Activated CD4-positive, alpha-beta T cell treated with anti-CD3 and anti-CD28 coated beads for 24 hours (primary cell): Measurements from ENCODE around the gene PRKACA.

Source experiments
- DNase-seq, 2 donors: peaks; one replicate each; pipeline ENCODE4 v3.0.0-alpha.2; 2020; ENCODE audit warnings: low read depth in 2 of 2

PRKACA gene

DNA sequence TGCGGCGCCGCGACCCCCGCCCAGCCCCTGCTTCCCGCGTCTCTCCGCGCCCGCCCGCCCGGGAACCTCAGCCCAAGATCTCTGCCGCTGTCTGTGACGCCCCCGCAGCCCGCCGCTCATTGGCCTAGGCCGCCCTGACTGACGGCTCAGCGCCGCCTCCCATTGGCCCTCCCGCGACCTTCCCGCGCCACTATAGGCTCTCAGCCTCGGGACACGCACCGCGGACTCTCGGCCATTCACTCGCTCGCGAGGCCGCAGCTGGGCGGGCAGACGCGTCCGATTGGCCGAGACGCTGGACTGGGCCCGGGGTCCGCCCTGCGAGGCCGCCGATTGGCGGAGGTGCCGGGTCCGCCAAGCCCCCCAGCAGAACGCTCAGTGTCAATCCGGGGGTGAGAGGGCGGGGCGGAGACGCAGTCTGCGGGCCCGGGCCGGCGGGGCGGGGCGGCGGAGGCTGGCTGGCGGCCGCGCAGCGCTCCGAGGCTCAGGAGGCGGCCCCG is at the start of gene PRKACA:
Gene PRKACA (minus strand): TSS at position 95 of the 497 bp plus-strand sequence. CDS start 215 bp downstream, outside the sequence.
- peak; percentile 96 to 97 for DNase-seq

DNA sequence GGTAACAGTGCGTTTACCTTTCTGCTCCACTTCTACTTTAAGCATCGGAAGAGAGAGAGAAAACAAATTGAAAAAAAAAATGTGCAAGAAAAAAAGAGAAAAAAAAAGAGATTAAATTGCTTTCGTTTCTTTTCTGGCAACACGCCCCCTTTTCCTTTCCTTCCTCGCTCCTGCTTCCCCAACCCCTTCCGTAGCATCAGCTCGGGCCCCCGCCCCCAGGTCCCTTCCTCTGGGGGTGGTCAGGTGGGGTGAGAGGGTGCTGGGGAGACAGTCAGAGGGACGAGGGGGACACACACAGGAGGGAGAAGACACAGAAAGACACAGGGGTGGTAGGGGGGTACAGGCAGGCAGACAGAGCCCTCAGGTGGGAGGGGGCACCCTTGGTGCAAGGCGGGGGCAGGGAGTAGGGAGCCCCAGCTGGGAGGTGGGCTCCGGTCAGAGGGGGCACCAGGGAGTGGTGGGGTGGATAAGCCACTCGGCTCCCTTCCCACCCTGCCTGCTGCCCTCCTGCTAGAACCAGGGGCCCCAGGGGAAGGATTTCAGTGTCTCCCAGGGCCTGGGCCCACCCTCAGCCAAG is 49.5 kb upstream of the PRKACA start:
- DNase-seq, result no peak

DNA sequence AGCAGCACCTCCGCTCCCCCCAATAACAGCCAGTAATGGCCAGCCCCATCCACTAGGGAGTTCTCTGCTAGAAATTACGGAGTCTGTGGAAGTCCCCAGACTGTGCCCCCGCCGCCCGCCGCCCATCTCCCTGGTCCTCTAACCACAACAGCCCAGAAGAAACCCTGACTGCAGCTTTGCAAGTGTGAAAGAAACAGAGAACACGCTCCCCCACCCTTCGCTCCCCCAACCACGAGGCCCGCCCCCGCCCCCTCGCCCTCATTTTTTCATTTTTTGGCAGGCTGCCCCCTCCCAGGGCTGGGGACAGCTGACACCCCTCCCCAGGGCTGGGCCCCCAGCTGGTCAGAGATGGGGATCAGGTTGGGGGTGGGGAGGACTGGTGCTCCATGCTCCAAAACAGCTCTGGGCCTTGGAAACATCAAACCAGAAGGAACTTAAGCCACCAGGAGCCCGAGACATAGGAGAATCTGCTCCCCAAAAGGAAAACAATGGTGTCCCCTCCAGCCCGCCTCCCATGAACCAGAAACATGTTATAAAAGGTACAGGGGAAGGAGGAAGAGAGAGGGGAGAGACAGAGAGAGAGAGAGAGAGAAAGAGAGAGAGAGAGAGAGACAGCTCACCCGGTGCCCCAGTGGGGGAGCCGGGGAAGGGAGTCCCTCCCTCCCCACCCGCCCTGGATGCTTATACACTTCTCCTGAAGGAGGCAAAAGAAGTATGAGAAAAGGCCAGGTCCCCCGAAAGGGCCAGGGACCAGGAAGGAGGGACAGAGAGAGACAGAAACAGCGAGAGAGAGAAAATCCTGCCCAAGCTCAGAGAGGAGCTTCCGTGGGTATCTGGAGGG is 48.6 kb upstream of the PRKACA start:
- DNase-seq, result no peak

DNA sequence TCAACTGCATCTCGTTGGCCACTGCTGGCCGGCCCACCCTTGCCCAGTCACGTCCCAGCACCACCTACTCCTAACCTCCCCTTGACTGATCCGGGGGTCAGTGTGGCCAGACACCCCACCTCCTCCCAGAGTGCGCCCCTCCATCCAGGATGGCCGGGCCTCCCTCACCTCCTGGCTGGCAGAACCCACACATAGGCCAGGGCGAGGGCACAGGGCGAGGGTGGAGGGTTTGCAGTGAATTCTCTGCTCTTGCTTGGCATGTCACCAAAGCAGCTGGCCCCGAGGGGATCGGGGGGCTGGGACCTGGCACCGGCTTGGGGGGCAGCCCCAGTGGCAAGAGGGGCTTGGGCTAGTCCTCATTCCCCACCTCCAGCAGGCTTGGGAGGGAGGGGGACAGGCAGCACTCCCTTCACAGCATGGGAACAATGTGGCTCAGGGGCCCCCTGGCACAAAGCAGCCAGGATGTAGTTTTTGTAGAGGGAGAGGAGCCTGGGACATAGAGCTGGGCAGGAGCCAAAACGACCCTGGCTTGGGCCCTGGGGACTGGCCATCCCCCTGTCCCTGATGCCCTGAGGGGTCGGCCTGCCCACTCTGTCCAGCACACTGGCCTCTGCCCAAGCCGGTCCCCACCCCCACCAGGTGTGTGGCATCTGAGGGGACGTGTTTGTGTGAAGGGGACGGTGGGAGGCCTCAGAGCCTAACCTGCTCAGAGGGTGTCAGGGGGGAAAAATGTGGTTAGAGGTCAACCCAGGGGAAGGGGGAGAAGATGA is 47.3 kb upstream of the PRKACA start:
- DNase-seq, result no peak

DNA sequence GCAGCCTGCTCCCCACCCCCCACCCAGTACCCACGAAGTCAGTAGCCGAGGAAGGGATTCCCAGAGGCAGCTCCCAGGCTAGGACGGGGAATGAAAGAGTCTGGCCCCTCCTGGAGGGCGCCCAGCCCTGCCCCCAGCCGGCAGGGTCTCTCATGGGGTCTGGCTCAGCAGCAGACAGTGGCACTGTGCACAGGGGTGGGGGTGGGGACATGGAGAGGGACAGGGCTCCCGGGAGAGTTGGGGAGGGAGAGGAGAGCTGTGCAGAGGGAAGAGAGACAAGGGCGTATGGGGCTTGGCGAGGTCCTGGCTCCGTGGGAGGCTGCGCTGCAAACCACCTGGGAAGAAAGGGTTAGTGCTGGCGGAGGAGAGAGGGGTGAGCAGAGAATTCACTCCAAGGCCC is 46.5 kb upstream of the PRKACA start:
- no peak for DNase-seq

DNA sequence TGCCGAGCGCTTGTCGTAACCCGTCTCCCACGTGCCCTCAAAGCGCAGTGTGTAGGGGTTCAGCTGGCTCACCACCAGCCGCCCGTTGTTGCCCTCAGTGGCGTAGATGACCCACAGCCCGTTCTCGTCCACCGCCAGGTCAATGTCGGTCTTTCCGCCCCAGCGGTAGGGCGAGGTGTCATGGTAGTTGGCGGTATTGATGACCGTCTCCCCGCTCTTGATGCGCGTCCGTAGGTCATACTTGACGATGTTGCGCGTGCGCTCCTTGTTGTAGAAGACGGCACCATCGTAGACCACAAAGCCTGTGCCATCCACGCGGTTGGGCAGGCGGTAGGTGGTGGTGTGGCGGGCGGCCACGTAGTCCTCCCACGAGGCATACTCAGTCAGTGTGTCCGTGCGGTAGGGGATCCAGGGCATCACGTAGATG is 45.3 kb upstream of the PRKACA start:
- DNase-seq, result no peak

DNA sequence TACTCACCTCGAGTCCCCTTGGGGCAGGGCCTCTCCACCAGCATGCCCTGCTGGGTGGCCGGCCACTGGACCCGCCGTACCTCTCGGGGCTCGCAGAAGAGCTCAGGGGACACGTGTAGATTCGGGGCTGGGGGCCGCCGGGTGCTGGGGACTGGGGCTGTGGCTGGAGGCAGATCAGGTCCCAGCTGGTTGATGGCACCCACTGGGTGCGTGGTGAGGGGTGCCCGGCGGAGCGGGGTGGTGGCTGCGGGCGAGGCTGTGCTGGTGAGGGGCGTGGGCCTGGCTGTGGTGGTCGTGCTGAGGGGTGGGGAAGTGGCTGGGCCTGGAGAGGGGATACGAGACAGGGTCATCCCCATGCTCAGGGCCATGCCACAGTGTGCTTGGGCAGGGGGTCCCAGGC is 43.7 kb upstream of the PRKACA start:
- no peak for DNase-seq

DNA sequence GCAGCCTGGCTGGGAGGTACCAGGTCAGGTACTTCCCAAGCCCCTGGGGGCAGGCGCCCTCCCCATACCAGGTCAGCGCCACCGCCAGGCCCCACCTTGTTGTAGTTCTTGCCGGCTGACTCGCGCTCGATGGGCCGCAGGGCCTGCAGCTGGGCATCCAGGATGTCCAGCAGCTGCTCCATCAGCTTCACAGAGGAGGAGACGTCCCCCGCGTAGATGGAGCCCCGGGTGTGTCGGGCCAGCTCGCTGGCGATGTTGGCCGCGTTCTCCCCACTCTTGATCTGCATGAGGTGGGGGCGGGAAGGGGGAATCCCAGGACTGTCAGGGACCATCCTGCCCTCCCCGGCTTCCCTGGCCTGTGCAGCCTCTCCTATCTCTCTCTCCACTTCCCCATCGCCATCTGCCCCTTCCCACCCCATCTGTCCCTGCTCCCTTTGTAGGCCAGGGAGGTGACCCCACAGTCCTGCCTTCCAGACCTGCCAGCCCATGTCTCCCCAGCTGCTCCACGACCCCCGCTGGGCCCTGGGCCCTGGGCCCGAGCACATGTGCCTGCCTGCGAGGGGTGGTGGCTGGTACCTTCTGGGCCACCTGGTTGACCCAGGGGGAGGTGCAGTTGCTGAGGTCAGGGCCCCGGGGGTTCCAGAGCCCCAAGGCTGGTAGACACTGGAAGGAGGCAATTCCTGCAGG is 42.6 kb upstream of the PRKACA start:
- DNase-seq, result no peak

DNA sequence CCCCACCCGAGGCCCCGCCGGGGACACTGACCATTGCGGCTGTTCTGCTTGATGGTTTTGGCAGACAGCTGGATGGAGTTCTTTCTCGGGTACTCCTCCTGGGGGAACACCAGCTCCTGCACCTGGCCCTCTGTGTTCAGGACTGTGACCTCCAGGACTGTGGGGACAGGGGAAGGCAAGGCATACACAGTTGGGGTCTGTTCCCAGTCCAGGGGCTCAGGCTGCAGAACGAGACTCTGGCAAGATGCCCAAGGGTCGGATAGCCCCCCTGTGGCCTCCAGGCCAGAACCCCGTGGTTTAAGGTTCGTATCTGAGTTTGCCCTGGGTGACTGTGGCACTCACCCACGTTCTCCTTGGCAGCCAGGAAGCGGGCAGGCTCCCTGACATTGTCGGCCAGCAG is 41.5 kb upstream of the PRKACA start:
- no peak for DNase-seq

DNA sequence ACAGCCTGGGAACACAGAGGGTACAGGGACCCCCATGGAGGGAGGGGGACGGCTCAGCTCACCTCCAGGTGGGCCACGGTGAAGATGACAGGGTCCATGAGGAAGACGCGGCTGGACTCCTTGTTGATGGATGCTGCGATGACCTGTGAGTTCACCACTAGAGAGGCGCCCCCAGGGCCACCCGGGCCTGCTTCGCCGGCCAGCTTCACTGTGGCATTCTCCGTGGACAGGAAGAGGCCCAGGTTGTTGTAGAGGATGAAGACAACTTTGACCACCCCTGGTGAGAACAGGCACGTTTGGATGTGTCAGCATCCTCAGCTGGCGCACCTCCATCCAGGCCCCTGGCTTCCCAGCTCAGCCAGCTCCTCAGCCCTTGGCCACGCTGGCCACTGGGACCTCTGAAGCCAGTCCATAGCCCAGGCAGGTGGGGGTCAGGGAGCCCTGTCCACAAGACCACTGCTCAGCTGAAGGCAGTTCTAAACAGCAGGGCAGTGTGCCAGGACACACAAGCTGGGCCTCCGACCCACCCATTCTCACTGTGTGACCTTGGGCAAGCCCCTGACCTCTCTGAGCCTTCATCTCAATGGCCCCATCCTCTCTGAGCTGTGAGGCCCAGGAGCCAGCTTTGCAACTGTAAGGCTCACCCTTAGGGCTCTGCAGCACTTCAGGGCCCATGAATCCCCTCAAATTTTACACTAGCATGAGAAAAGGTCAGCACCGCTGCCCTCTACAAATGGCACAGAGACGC is 40.9 kb upstream of the PRKACA start:
- no peak for DNase-seq

DNA sequence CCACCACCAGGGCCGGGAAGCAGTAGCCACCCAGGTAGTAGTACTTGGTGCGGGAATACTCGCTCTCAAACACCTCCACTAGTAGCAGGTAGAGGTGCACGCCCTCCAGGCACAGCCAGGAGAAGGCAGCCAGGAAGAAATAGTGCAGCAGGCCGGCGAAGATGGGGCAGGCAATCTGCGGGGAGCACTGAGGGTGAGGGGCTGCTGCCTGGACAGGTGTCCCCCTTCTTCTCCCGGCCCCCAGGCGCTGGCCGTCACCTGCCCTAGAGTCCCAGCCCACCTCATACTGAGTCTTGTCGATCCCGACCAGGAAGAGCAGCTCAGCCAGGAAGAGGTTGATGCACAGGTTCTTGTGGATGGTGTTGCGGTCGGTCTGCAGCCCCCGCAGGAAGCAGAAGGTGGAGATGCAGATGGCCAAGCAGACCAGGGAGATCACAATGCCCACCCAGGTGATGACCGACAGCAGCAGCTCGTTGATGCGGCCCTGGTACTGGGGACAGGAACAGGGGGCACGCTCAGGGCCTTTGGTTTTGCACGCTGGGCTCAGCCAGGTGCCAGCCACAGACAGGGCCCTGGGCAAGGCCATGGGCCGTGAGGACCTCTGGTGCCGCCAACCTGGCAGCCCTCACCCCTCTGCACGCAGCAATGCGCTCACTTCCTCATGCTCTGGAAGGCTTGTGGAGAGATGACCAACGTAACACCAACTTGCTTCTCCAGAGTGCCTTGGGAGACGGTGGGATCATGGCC is 39.6 kb upstream of the PRKACA start:
- DNase-seq, result no peak

DNA sequence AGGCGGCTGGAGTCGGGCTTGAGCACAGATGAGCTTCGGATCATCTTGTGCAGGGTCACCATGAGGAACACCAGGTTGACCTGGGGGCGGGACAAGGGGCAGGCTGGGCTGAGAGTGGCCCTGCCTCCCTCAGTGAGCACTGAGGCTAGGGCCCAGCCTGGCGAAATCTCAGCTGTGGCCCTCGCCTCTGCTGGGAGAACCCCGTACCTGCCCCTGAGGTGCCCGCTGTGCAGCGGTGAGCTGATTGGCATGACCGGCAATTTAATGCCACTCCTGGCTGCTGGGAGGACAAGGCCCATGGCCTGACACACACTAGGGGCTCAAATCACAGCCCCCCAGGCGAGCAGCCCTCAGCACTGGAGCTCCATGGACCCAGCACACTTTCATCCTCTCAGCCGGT is 38.6 kb upstream of the PRKACA start:
- DNase-seq, result no peak

DNA sequence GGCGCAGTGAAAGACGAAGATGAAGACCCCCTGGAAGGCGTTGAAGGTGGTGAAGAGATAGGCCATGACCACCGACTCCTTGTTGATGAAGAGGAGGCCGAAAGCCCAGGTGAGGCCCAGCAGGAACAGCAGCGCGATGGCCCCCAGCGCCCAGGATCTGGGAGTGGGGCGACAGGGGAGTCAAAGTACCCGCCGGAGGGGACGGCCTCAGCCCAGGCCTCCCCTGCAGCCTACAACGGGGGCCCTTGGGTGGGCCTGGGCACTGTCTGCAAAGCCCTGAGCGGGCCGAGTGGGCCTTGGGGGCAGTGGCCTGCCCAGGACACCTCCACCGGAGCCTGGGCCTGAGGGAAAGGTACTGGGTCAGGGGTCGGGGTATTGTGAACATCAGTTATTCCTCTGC is 37.8 kb upstream of the PRKACA start:
- DNase-seq, result no peak

DNA sequence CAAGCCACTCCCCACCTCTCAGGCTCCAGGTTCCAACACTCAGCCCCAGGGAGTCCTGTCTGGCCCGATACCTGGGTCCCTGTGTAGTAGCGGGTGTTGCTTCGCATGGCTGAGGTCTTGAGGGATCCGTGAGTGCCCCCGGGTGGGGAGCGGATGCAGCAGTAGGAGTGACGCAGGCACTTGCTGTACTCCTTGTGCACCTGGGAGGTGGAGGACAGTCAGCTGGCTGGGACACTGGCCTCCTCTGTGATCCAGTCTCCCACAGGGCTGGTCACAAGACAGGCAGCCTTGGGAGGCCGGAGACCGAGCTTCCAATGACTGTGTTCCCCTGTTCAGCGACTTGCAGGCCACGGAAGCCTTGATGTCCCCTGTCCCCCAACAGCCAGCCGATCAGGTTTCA is 35.2 kb upstream of the PRKACA start:
- DNase-seq, result no peak

DNA sequence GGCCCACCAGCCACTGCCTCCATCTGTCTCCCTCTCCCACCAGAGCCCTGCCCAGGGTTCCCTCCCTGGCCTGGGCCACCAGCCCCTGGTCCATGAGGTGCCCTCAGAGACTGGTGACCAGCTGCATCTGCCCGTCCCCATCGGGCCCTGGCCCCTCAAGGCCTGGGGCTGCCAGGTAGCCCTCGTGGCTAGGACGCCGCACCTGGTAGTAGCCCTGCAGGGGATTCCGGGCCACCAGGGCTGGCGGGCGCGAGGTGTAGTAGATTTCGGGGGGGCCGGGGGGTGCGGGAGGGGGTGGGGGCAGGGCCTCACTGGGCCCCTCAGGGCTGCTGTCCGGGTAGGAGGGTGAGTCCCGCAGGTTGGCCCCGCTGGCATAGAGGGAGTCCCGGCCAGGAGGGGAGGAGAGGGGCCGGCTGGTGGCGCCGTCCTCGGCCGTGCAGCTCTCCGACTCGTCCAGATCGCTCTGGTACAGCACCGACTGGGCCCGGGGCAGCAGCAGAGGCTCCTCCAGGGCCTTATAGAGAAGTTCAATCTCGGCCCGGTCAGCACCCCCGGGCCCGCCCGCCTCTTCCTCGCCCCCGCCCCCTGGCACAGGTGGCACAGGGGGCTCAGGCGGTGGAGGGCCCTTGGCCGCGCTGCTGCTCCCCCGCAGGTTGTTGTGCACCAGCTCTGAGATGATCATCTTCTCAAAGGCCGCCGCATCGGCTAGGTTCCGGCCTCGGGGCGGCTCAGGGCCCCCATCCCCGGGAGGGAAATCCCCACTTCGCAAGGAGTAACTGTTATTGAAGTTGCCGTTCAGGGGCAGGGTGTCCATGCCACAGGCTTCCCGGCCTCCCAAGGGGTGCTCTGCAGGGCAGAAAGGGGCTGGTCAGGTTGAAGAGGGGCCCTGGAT is 33.5 kb upstream of the PRKACA start:
- DNase-seq, result no peak

DNA sequence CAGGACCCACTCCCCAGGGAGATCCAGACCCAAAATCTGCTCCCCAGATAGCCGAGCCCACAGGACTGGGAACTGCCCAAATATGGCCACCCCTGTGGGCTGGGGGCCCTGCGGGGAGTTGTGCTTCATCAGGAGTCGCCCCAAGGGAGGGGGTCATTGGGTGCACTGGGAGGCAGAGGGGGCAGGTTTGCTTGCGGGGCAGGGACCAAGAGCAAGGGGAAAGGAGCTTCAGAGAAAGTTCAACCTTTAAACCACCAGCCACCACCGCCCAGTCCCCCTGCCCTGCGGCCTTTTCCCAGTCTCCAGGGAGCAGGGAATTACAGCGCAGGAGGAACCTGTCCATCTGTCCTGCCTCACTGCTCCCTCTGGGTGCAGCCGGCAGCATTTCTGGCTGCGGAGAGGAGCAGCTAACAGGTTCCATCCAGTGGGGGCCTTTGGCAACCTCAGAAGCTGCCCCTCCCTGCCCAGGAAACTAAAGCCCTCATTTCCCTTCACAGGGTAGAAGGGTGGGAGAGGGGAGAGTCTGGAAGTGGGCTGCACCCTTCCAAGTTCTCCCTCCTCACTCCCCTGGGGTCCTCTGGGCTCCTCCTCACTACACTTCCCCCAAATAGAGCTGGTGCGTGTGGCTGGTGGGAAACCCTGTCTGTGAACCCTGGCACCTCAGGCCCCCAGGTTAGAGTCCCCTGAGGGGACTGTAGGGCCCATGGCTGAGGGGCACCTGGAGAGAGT is 32.6 kb upstream of the PRKACA start:
- DNase-seq, result no peak

DNA sequence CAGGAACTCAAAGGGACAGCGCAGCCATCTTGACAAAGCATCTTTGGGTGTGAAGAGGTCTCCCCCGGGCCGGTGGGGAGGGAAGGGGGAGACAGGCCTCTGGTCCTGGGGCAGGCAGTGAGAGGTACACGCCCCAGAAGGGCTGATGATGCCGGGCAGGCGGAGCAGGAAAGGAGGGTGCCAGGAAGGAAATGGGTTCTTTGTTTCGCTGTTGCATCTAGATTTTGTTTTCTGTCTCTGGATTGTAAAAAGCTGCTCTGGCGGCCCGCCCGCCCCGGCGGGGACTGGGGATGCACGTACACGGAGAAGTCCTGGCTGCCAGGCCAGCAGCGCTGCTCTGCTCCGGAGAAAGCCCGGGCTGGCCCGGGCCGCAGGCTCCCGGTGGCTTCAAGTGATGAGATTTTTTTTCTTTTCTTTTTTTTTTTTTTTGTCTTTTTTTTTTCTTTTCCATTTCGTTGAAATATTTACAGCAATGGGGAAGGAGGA is 32.0 kb upstream of the PRKACA start:
- peak in 1 of 2 donors; percentile 11 for DNase-seq

DNA sequence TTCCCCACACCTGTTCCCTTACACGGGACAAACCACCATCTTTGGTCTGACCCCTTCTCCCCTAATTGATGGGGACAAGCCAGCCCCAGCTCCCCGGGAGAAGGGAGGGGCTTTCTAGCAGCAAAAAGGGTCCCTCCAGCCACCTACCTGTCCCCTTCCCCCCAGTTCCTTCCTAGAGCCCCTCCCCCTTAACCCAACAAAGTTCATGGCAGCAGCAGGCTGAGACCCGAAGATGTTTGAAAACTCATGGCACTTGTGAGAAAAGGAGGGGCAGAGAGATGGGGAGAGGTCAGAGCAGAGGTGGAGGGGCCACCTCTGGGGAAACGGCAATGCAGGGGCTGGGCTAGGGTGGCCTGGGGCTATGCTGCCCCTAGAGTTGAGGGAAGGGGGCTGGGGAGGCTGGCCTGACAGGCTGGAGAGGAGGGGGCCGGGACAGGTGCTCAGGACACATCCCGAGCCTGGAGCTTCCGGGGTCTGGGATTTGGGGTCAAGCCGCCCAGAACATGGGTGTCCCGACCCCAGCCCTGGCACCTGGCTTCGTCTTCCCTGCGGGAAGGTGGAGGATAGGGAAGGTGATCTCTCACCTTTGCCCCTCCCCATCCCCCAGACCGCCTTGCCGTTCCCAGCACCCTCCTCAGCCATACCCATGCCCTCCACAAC is 31.3 kb upstream of the PRKACA start:
- DNase-seq, result no peak
